ENCODE measurements around the gene EPS8.

EPS8 gene

GRCh38 chr12:15669256-15669948 lies 119.8 kb downstream of the EPS8 start:
- TF ChIP-seq CTCF (IDR thresholded peaks at IDR 0.05) (no peak), ZFX (IDR thresholded peaks at IDR 0.05; ENCODE audit: borderline replicate concordance) (no peak)
- peak overlapping the region; percentile 1; the same call in 1 of the 2 replicates for H3K27ac ChIP-seq

GRCh38 chr12:15664491-15664890 lies 124.7 kb downstream of the EPS8 start:
- no peak for TF ChIP-seq ZFX (IDR thresholded peaks at IDR 0.05; ENCODE audit: borderline replicate concordance)
- no peak for TF ChIP-seq CTCF (IDR thresholded peaks at IDR 0.05)
- no peak overlapping the region for H3K27ac ChIP-seq

GRCh38 chr12:15662983-15663659 lies 126.1 kb downstream of the EPS8 start:
- H3K27ac ChIP-seq, result no peak overlapping the region
- TF ChIP-seq CTCF (IDR thresholded peaks at IDR 0.05), result no peak
- TF ChIP-seq ZFX (IDR thresholded peaks at IDR 0.05; ENCODE audit: borderline replicate concordance), result no peak

GRCh38 chr12:15662303-15662980 lies 126.7 kb downstream of the EPS8 start:
- TF ChIP-seq CTCF (IDR thresholded peaks at IDR 0.05), result no peak
- TF ChIP-seq ZFX (IDR thresholded peaks at IDR 0.05; ENCODE audit: borderline replicate concordance), result no peak
- H3K27ac ChIP-seq, result no peak overlapping the region

- H3K27ac ChIP-seq, result no peak overlapping the region
- no peak for TF ChIP-seq CTCF (IDR thresholded peaks at IDR 0.05)
- no peak for TF ChIP-seq ZFX (IDR thresholded peaks at IDR 0.05; ENCODE audit: borderline replicate concordance)
Observed at GRCh38 chr12:15651371-15651770, 137.8 kb downstream of the EPS8 start.

GRCh38 chr12:15650399-15651128 lies 138.6 kb downstream of the EPS8 start:
- TF ChIP-seq ZFX (IDR thresholded peaks at IDR 0.05; ENCODE audit: borderline replicate concordance) (no peak), CTCF (IDR thresholded peaks at IDR 0.05) (no peak)
- no peak overlapping the region for H3K27ac ChIP-seq

All from 22Rv1 (cell line).